ENCODE data around the gene SEMA5A.

SEMA5A gene

GRCh38 chr5:9370256-9370655 lies 175.6 kb downstream of the SEMA5A start:
- TF ChIP-seq CTCF (IDR thresholded peaks at IDR 0.05; ENCODE audit: low read depth, low read length): no peak
- no peak for DNase-seq (ENCODE audit: extremely low read depth, low read depth)

- TF ChIP-seq CTCF (IDR thresholded peaks at IDR 0.05; ENCODE audit: low read depth, low read length): no peak
- no peak for DNase-seq (ENCODE audit: extremely low read depth, low read depth)
Measured at GRCh38 chr5:9365512-9365911, 180.4 kb downstream of the SEMA5A start.

- TF ChIP-seq CTCF (IDR thresholded peaks at IDR 0.05; ENCODE audit: low read depth, low read length): no peak
- no peak for DNase-seq (ENCODE audit: extremely low read depth, low read depth)
Measured at GRCh38 chr5:9363449-9363848, 182.4 kb downstream of the SEMA5A start.

GRCh38 chr5:9363026-9363425 lies 182.8 kb downstream of the SEMA5A start:
- TF ChIP-seq CTCF (IDR thresholded peaks at IDR 0.05; ENCODE audit: low read depth, low read length): no peak
- no peak for DNase-seq (ENCODE audit: extremely low read depth, low read depth)

GRCh38 chr5:9362600-9362999 lies 183.3 kb downstream of the SEMA5A start:
- no peak for TF ChIP-seq CTCF (IDR thresholded peaks at IDR 0.05; ENCODE audit: low read depth, low read length)
- DNase-seq (ENCODE audit: extremely low read depth, low read depth): no peak

GRCh38 chr5:9361835-9362234 lies 184.0 kb downstream of the SEMA5A start:
- no peak for DNase-seq (ENCODE audit: extremely low read depth, low read depth)
- peak; percentile 59 for TF ChIP-seq CTCF (IDR thresholded peaks at IDR 0.05; ENCODE audit: low read depth, low read length)

GRCh38 chr5:9358961-9359685 lies 186.8 kb downstream of the SEMA5A start:
- TF ChIP-seq CTCF (IDR thresholded peaks at IDR 0.05; ENCODE audit: low read depth, low read length): no peak
- DNase-seq (ENCODE audit: extremely low read depth, low read depth): no peak

All from AG09319 (cell line).